ENCODE results near the gene SKI.

- TF ChIP-seq YY1 (IDR thresholded peaks at IDR 0.05; ENCODE audit: insufficient read depth, insufficient read length) (no peak), SUZ12 (IDR thresholded peaks at IDR 0.05; ENCODE audit: extremely low read depth, insufficient read depth, insufficient read length) (no peak)
These were observed 98.4 kb downstream of the SKI start for GRCh38 chr1:2326524-2326923.
